ENCODE results near the gene CCM2.

- TF ChIP-seq POLR2A (IDR thresholded peaks at IDR 0.05), result no peak
- TF ChIP-seq CTCF (IDR thresholded peaks at IDR 0.05), result no peak
- no peak for TF ChIP-seq POLR2AphosphoS5 (IDR thresholded peaks at IDR 0.05)
Measured at GRCh38 chr7:45026013-45026412, 26.0 kb downstream of the CCM2 start.
